Measurements from ENCODE around the gene PPP1R7. TPM values are rescaled to one million over a fixed set of nuclear protein-coding genes. Genes with fewer than 3 reads are reported as not detected.

PPP1R7 gene
- total and polyA plus RNA-seq, 9 donors: 21.9 to 120 (median 46.9) TPM

GRCh38 chr2:241150660-241151530 lies 628 bp downstream of the PPP1R7 start:
- Histone ChIP-seq H3K9me3 (no peaks in the 10 kb centered on the region), H3K27me3 (no peaks in the 10 kb centered on the region), H3K4me1 (ENCODE audit: insufficient read depth) (no peaks in the 10 kb centered on the region), H3K36me3 (no peaks in the 10 kb centered on the region), H3K4me3 (peak overlapping the region; percentile 87), H3K27ac (peak overlapping the region in 1 of 2 donors; percentile 74)
- WGBS, 3 donors: 5 to 8% (median 8%) methylated on average over 25 to 37 of the region's 37 CpGs
- no peak for DNase-seq
- no peak for TF ChIP-seq POLR2A (IDR thresholded peaks at IDR 0.05)
- no peak for TF ChIP-seq EP300 (IDR thresholded peaks at IDR 0.05)
- TF ChIP-seq, protein P1, sequence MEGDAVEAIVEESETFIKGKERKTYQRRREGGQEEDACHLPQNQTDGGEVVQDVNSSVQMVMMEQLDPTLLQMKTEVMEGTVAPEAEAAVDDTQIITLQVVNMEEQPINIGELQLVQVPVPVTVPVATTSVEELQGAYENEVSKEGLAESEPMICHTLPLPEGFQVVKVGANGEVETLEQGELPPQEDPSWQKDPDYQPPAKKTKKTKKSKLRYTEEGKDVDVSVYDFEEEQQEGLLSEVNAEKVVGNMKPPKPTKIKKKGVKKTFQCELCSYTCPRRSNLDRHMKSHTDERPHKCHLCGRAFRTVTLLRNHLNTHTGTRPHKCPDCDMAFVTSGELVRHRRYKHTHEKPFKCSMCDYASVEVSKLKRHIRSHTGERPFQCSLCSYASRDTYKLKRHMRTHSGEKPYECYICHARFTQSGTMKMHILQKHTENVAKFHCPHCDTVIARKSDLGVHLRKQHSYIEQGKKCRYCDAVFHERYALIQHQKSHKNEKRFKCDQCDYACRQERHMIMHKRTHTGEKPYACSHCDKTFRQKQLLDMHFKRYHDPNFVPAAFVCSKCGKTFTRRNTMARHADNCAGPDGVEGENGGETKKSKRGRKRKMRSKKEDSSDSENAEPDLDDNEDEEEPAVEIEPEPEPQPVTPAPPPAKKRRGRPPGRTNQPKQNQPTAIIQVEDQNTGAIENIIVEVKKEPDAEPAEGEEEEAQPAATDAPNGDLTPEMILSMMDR (IDR thresholded peaks at IDR 0.05): no peak
- intact Hi-C loops (cut with DNase I): no loop called here

GRCh38 chr2:241151934-241152660 lies 1.8 kb downstream of the PPP1R7 start:
- H3K4me1 ChIP-seq (ENCODE audit: insufficient read depth): no peaks in the 10 kb centered on the region
- H3K27me3 ChIP-seq: no peaks in the 10 kb centered on the region
- WGBS, 3 donors: 66 to 70% (median 70%) methylated on average over 8 of the region's 8 CpGs
- H3K9me3 ChIP-seq: no peaks in the 10 kb centered on the region
- no peak for DNase-seq
- H3K36me3 ChIP-seq: no peaks in the 10 kb centered on the region
- intact Hi-C loops (cut with DNase I): no loop called here
- H3K4me3 ChIP-seq: no peak overlapping the region
- TF ChIP-seq, protein P1 (IDR thresholded peaks at IDR 0.05): no peak
- TF ChIP-seq POLR2A (IDR thresholded peaks at IDR 0.05): no peak
- no peak for TF ChIP-seq EP300 (IDR thresholded peaks at IDR 0.05)
- no peak overlapping the region for H3K27ac ChIP-seq

DNA sequence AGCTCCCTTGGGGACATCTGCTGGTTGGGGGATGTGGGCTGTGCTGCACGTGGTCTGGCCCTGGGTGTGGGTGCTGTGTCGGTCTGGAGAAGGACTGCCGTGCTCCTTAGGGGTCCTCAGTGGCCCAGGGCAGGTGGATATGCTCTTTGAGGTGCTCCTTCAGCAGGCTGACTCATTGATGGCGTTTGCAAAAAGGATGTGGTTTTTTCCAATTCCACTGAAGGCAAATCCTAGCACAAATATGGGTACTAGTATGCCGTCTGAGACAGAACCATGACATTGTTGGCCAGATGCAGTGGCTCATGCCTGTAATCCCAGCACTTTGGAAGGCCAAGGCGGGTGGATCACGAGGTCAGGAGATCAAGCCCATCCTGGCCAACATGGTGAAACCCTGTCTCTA lies 3.3 kb downstream of the PPP1R7 start:
- no peak for DNase-seq
- no peaks in the 10 kb centered on the region for H3K36me3 ChIP-seq
- TF ChIP-seq, protein P1 (IDR thresholded peaks at IDR 0.05): no peak
- TF ChIP-seq POLR2A (IDR thresholded peaks at IDR 0.05) (no peak), EP300 (IDR thresholded peaks at IDR 0.05) (no peak)
- no peaks in the 10 kb centered on the region for H3K4me1 ChIP-seq (ENCODE audit: insufficient read depth)
- H3K27me3 ChIP-seq: no peaks in the 10 kb centered on the region
- no peak overlapping the region for H3K4me3 ChIP-seq
- intact Hi-C loops (cut with DNase I): no loop called here
- no peak overlapping the region for H3K27ac ChIP-seq
- no peaks in the 10 kb centered on the region for H3K9me3 ChIP-seq
- 88 to 91% (median 89%) methylated on average over 7 of the region's 7 CpGs for WGBS, 3 donors

- no peak for DNase-seq
- Histone ChIP-seq H3K4me1 (ENCODE audit: insufficient read depth) (no peaks in the 10 kb centered on the region), H3K9me3 (no peaks in the 10 kb centered on the region), H3K27me3 (no peaks in the 10 kb centered on the region), H3K4me3 (no peak overlapping the region), H3K36me3 (no peaks in the 10 kb centered on the region), H3K27ac (no peak overlapping the region)
- TF ChIP-seq, protein P1 (IDR thresholded peaks at IDR 0.05): no peak
- TF ChIP-seq EP300 (IDR thresholded peaks at IDR 0.05) (no peak), POLR2A (IDR thresholded peaks at IDR 0.05) (no peak)
- WGBS, 3 donors: 93 to 99% (median 99%) methylated on average over 4 of the region's 4 CpGs
- intact Hi-C loops (cut with DNase I): no loop called here
These were observed 4.6 kb downstream of the PPP1R7 start for GRCh38 chr2:241154915-241155314.
